Endothelial cell of umbilical vein (primary cell): Measurements from ENCODE around the gene ASAP2. TPM values are rescaled to one million over a fixed set of nuclear protein-coding genes. Genes with fewer than 3 reads are reported as not detected.

Experiments
- BruUV-seq: library from RNA; stranded (reverse); fragments of 400-500 nt; replicated peaks from 2 replicates; lab custom pipeline; 2021; lab: Mats Ljungman, UMichigan
- CTCF ChIA-PET: fragments of 300-600, 350-600 bp; sonication (Branson Sonifier 250); formaldehyde crosslinking; loops from one replicate; lab custom pipeline; 2021; ENCODE audit warnings: antibody characterized with exemption, inconsistent platforms; lab: Charles Lee
- POLR2A ChIA-PET: fragments of 300-600, 350-600 bp; sonication (Branson Sonifier 250); formaldehyde crosslinking; loops from one replicate; lab custom pipeline; 2021; ENCODE audit warnings: antibody characterized with exemption, inconsistent platforms; lab: Charles Lee
- DNase-seq: peaks from one replicate; pipeline ENCODE4 v3.0.0-alpha.2; 2011; ENCODE audit warnings: low read depth, low spot score
- FAIRE-seq: peaks from 2 replicates; lab custom pipeline; 2011; peaks lifted over from hg19 to GRCh38; lab: Jason Lieb, UNC
- H2AFZ ChIP-seq: 2 replicates; pipeline ENCODE4 v1.6.0; 2012; ENCODE audit warnings: low read depth, low read length, control low read depth, inconsistent platforms
- H3K27ac ChIP-seq: 2 replicates; pipeline ENCODE4 v1.5.1; 2011; ENCODE audit warnings: low read depth, mild to moderate bottlenecking, control low read depth, low read length, moderate library complexity; ENCODE audit not compliant: insufficient read depth
- H3K27me3 ChIP-seq, 2 experiments: 2 replicates each; pipeline versions ENCODE4 v1.6.0 to v1.6.1; 2011; ENCODE audit warnings: low read length in 2 of 2, mixed read lengths in 1 of 2; ENCODE audit not compliant: control insufficient read depth in 2 of 2, insufficient read depth in 2 of 2
- H3K36me3 ChIP-seq, 2 experiments: 2 replicates in 1 of 2; 3 replicates in 1 of 2; pipeline ENCODE4 v1.5.1; 2011; ENCODE audit warnings: low read length in 2 of 2, mild to moderate bottlenecking in 1 of 2, moderate library complexity in 1 of 2; ENCODE audit not compliant: control insufficient read depth in 2 of 2, insufficient read depth in 2 of 2; ENCODE audit errors: extremely low read depth in 1 of 2
- H3K4me1 ChIP-seq: 3 replicates; pipeline ENCODE4 v1.5.1; 2011; ENCODE audit warnings: mild to moderate bottlenecking, low read length; ENCODE audit not compliant: control insufficient read depth, insufficient read depth; ENCODE audit errors: extremely low read depth
- H3K4me2 ChIP-seq: 2 replicates; pipeline ENCODE4 v1.6.1; 2011; ENCODE audit warnings: low read length, control low read depth, mixed read lengths; ENCODE audit not compliant: insufficient read depth
- H3K4me3 ChIP-seq, 3 experiments: fragments of 200-600 bp in 1 of 3; sonication (generic), shearing (Covaris generic) in 1 of 3; replicated peaks in 1 of 3; 2 replicates each; pipeline ENCODE4 v1.5.1; 2011 to 2016; ENCODE audit warnings: control low read depth in 3 of 3, low read length in 3 of 3, mild to moderate bottlenecking in 2 of 3, inconsistent platforms in 1 of 3, low read depth in 1 of 3, moderate library complexity in 1 of 3; ENCODE audit not compliant: insufficient read depth in 1 of 3
- H3K79me2 ChIP-seq: 2 replicates; pipeline ENCODE4 v1.6.0; 2012; ENCODE audit warnings: low read length, inconsistent platforms; ENCODE audit not compliant: control insufficient read depth, insufficient read depth
- H3K9ac ChIP-seq: replicated peaks from 2 replicates; pipeline ENCODE3; 2011; ENCODE audit warnings: low read length, control low read depth; ENCODE audit not compliant: insufficient read depth; ENCODE audit errors: extremely low read depth
- H3K9me1 ChIP-seq: replicated peaks from 3 replicates; pipeline ENCODE4 v1.6.0; 2011; ENCODE audit warnings: mild to moderate bottlenecking, low read length; ENCODE audit not compliant: control insufficient read depth, insufficient read depth; ENCODE audit errors: extremely low read depth
- H3K9me3 ChIP-seq: replicated peaks from 2 replicates; pipeline ENCODE4 v1.5.1; 2012; ENCODE audit warnings: low read length, inconsistent platforms; ENCODE audit not compliant: control insufficient read depth, insufficient read depth
- H4K20me1 ChIP-seq: replicated peaks from 2 replicates; pipeline ENCODE3; 2011; ENCODE audit warnings: mild to moderate bottlenecking, low read length; ENCODE audit not compliant: control insufficient read depth, insufficient read depth; ENCODE audit errors: extremely low read depth
- CTCF ChIP-seq, 2 donors: IDR thresholded peaks; 1 replicate in 1 of 2; 2 replicates in 1 of 2; pipeline ENCODE4 v1.5.1; 2011; ENCODE audit warnings: low read length in 2 of 2, mild to moderate bottlenecking in 2 of 2, moderate library complexity in 2 of 2, control low read depth in 1 of 2, inconsistent platforms in 1 of 2, low read depth in 1 of 2; ENCODE audit not compliant: insufficient read depth in 1 of 2; ENCODE audit errors: extremely low read depth in 1 of 2
- EZH2 ChIP-seq: IDR thresholded peaks from 2 replicates; pipeline ENCODE4 v1.6.1; 2012; ENCODE audit warnings: borderline replicate concordance, low read depth, mild to moderate bottlenecking, moderate library complexity, low read length, inconsistent platforms; ENCODE audit not compliant: severe bottlenecking
- FOS ChIP-seq: IDR thresholded peaks from 2 replicates; pipeline ENCODE4 v1.6.1; 2011; ENCODE audit warnings: mild to moderate bottlenecking, low read length, moderate library complexity, borderline replicate concordance; ENCODE audit not compliant: insufficient read depth
- GATA2 ChIP-seq: IDR thresholded peaks from 2 replicates; pipeline ENCODE4 v1.7.0; 2011; ENCODE audit warnings: low read depth, mild to moderate bottlenecking, moderate library complexity, mixed read lengths, low read length; ENCODE audit not compliant: insufficient read length, insufficient read depth
- JUN ChIP-seq: IDR thresholded peaks from 2 replicates; pipeline ENCODE4 v1.6.1; 2011; ENCODE audit warnings: borderline replicate concordance, low read depth; ENCODE audit not compliant: insufficient read length, insufficient read depth
- MAX ChIP-seq: IDR thresholded peaks from 2 replicates; pipeline ENCODE4 v1.6.1; 2011; ENCODE audit not compliant: insufficient read depth, insufficient read length
- MYC ChIP-seq: IDR thresholded peaks from one replicate; pipeline ENCODE4 v1.6.1; 2011; ENCODE audit warnings: mild to moderate bottlenecking, low read depth, low read length
- POLR2A ChIP-seq: IDR thresholded peaks from 2 replicates; pipeline ENCODE4 v1.6.1; 2012; ENCODE audit warnings: low read depth, mild to moderate bottlenecking, control low read depth, low read length
- POLR2AphosphoS5 ChIP-seq: IDR thresholded peaks from 2 replicates; pipeline ENCODE4 v1.6.1; 2012; ENCODE audit warnings: low read depth, mild to moderate bottlenecking, control low read depth, low read length, moderate library complexity; ENCODE audit not compliant: insufficient read depth
- dilution Hi-C: fragments of 300-500 bp; cut with MboI; formaldehyde crosslinking; loops from one replicate; pipeline ENCODE4 v1.15.0; 2019; ENCODE audit warnings: low sequenced_read_pairs; ENCODE audit not compliant: extremely low pct_ligation_motif_present
- intact Hi-C: fragments of 100-400 bp; cut with micrococcal nuclease; formaldehyde crosslinking; loops from one replicate; pipeline ENCODE4 v1.10.0; 2022
- polyA plus RNA-seq, 4 experiments: library from polyadenylated mRNA; depleted of rRNA in 3 of 4; stranded (reverse) in 3 of 4; unstranded in 1 of 4; fragments of >200 nt; gene quantifications; 2 replicates each; pipeline versions ENCODE4 v1.2.1 to v1.2.3, GENCODE V29; 2011 to 2012; ENCODE audit warnings: missing spikeins in 1 of 4
- total RNA-seq: library from RNA; stranded (reverse); gene quantifications from 2 replicates; pipeline ENCODE4 v1.2.3, GENCODE V29; 2021

Gene ASAP2
- total and polyA plus RNA-seq, 2 donors (not counting 3 experiments of a cell fraction or from before 2014, with no cell fraction given), result 31.1 to 79.2 TPM

GRCh38 chr2:9405636-9406035 lies 199.0 kb downstream of the ASAP2 start:
- ChIA-PET POLR2A (no interaction called here), CTCF (no interaction called here)
- dilution Hi-C loops (no loop called here), intact Hi-C loops (no loop called here)
- Histone ChIP-seq H2AFZ (no peak overlapping the region), H3K9me1 (no peaks in the 10 kb centered on the region), H3K4me2 (no peak overlapping the region), H3K4me1 (no peaks in the 10 kb centered on the region), H3K79me2 (no peaks in the 10 kb centered on the region), H3K9ac (no peak overlapping the region), H3K27ac (no peak overlapping the region), H4K20me1 (no peaks in the 10 kb centered on the region), H3K4me3 (no peak overlapping the region), H3K9me3 (no peaks in the 10 kb centered on the region), H3K36me3 (peaks cover 24 to 27% of the 10 kb centered on the region in 2 experiments), H3K27me3 (no peaks in the 10 kb centered on the region)
- TF ChIP-seq JUN, result no peak
- TF ChIP-seq MYC, result no peak
- TF ChIP-seq FOS, result no peak
- no peak for TF ChIP-seq GATA2
- TF ChIP-seq MAX, result no peak
- no peak for TF ChIP-seq POLR2A
- no peak for TF ChIP-seq POLR2AphosphoS5
- no peak for TF ChIP-seq CTCF (IDR thresholded peaks at IDR 0.05; ENCODE audit: extremely low read depth in 1 of 2, insufficient read depth in 1 of 2, low read depth in 1 of 2, low read length in 2 of 2)
- TF ChIP-seq EZH2, result no peak
- DNase-seq (no peak), FAIRE-seq (no peak)
- BruUV-seq, result no TSS peak
